Raji (cell line): Measurements from ENCODE around the gene TRAF7.

Experiments used
- POLR2A ChIP-seq: IDR thresholded peaks from 2 replicates; pipeline ENCODE4 v1.6.1; 2011; ENCODE audit warnings: low read depth, low read length, control low read depth; ENCODE audit not compliant: insufficient read depth

Gene TRAF7

GRCh38 chr16:2190002-2190658 is 34.5 kb downstream of the TRAF7 start:
- no peak for TF ChIP-seq POLR2A

DNA sequence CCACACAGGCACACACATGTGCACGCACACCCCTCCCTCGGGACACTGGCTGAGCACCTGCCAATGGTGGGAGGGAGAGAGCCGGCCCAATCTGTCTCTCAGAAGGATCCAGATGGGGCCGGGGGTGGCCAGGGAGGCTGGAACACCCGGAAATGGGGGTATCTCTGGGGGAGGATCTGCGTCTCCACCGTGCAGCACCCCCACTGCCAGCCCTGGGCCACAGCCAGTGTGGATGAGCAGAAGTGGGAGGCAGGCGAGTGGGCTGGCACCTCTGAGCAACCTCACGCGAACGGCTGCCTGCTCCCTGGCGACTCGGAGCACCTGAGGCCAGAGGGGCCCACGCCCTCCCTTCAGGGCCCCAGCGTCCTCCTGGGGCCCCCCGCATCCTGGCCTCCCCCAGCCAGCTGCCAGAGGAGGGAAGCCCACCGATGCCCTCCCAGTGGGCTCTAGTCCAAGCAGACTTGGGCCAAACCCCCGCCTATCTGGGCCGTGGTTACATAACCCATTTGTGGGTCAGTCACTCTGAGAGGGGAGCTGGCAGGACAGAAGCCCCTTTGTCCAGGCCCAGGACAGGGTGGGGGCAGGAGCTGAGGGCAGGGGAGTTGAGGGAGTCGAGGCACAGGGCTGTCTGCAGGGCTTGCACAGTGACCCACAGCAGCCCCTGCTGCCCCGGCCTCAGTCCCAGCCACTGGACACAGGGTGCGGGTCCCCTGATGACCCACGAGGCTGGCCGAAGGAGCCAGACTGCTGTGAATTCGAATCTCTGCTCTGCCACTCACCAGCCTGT is 35.3 kb downstream of the TRAF7 start:
- TF ChIP-seq POLR2A, result no peak

DNA sequence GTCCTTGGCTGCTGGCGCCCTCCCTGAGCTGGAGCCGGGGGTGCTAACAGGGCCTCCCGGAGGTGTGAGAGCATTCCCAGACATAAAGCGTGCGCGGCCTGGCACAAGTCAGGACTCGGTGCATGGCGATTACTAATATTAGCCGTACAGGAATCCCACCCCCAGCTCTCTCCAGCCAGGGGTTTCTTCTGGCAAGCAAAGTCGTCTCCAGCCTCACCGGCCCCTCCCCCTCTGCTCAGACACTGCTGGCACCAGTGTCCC is 35.8 kb downstream of the TRAF7 start:
- TF ChIP-seq POLR2A, result no peak

GRCh38 chr16:2194166-2194834 is 38.7 kb downstream of the TRAF7 start:
- no peak for TF ChIP-seq POLR2A

- no peak for TF ChIP-seq POLR2A
Measured at GRCh38 chr16:2194852-2195321, 39.3 kb downstream of the TRAF7 start.

GRCh38 chr16:2195322-2196161 is 40.0 kb downstream of the TRAF7 start:
- no peak for TF ChIP-seq POLR2A

- no peak for TF ChIP-seq POLR2A
Measured at GRCh38 chr16:2196162-2196980, 40.8 kb downstream of the TRAF7 start, which contains the start of gene CASKIN1. Gene CASKIN1 (minus strand): TSS chr16:2196605. CDS start chr16:2196432, 173 bp downstream.

GRCh38 chr16:2196981-2197511 is 41.5 kb downstream of the TRAF7 start:
- no peak for TF ChIP-seq POLR2A

DNA sequence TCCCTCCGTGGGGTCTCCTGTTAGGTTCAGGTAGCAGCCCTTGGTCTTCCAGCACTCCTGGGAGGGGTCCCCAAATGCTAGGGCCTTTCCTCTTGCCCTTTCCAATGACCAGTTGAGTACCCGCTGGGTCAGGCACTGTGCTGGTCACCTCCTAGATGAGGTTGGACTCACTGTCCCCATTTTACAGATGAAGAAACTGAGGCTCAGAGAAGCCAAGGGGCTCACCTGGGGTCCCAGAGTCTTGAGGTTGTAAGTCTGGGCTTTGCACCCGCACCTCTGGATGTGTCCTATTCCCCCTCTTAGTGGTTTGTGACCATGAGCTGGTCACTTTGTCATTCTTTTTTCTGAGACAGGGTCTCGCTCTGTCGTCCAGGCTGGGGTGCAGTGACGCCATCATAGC is 42.2 kb downstream of the TRAF7 start:
- no peak for TF ChIP-seq POLR2A

GRCh38 chr16:2198283-2198682 is 42.7 kb downstream of the TRAF7 start:
- no peak for TF ChIP-seq POLR2A

DNA sequence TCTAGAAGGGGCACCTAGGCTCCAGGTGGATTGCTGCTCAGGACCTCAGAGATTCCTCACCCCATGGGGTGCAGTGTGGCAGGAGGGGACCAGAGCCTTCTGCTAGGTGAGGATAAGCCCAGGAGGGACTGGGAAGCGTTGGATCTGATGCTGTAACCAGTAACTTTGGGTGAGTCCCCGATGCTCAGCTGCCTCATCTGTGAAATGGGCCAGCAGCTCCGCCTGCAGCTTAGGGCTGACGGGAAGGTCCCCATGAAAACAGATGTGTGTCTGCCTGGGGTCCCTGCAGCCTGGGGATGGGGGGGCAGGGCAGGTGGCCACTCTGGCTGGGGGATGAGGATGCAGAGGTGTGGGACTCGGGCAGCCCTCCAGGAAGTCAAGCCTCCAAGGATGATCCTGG is 43.5 kb downstream of the TRAF7 start:
- no peak for TF ChIP-seq POLR2A

DNA sequence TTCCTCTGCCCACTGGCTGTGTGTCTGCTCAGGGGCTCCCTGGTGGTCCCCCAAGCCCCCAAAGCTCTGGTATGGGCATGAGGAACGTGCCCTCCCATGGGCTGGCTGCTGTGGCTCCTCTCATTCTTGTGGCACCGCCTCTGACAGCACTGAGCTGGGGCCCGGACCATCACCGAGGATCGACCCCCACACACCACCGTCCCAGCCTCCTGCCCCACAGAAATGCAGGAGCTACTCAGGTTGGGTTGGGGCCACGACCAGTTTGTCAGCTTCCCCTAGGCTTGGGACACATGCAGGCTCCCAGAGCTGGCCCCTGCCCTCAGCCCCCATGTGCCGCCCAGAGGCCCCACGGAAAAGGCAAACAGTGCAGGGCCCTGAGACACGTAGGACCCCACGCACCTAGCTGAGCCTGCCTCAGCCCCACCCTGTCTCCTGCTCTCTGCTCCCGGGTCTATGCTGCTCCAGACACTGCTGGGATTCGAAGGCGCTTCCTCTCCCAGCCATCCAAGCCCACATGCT is 44.1 kb downstream of the TRAF7 start:
- TF ChIP-seq POLR2A, result no peak

DNA sequence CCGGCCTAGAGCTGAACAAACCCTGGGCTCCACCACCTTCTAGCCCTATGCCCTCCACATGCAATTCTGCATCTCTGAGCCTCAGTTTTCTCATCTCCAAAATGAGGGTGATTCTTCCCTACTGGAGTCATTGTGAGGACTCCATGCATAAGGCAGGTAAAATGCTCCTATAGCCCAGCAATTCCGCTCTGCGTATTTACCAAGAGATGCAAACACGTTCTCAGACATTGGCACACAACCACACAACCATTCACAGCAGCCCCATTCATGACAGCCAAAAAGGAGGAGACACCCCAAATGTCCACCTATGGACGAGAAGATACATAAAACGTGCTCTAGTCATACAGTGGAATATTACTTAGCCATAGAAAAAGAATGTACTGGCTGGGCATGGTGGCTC is 44.7 kb downstream of the TRAF7 start:
- no peak for TF ChIP-seq POLR2A
